ENCODE data around the gene TACO1. TPM values are rescaled to one million over a fixed set of nuclear protein-coding genes. Genes with fewer than 3 reads are reported as not detected.

TACO1 gene
- total RNA-seq, 1 donor from 2014 or later: 24.4 TPM

GRCh38 chr17:63587770-63588169 is 12.9 kb upstream of the TACO1 start:
- Mint-ChIP-seq H3K36me3 (ENCODE audit: low read depth) (peaks cover 7% of the 10 kb centered on the region), H3K27ac (ENCODE audit: unreplicated experiment) (no peak overlapping the region), H3K27me3 (ENCODE audit: low read depth) (no peaks in the 10 kb centered on the region), H3K4me1 (no peaks in the 10 kb centered on the region), H3K9me3 (no peaks in the 10 kb centered on the region), H3K4me3 (no peak overlapping the region)
- no peak for TF ChIP-seq CTCF (conservative IDR thresholded peaks at IDR 0.05)
- DNase-seq (ENCODE audit: low read depth, low spot score): no peak

- no peaks in the 10 kb centered on the region for H3K4me1 Mint-ChIP-seq
- peaks cover 7% of the 10 kb centered on the region for H3K36me3 Mint-ChIP-seq (ENCODE audit: low read depth)
- H3K27ac Mint-ChIP-seq (ENCODE audit: unreplicated experiment): no peak overlapping the region
- no peaks in the 10 kb centered on the region for H3K27me3 Mint-ChIP-seq (ENCODE audit: low read depth)
- no peak for TF ChIP-seq CTCF (conservative IDR thresholded peaks at IDR 0.05)
- no peaks in the 10 kb centered on the region for H3K9me3 Mint-ChIP-seq
- DNase-seq (ENCODE audit: low read depth, low spot score): no peak
- H3K4me3 Mint-ChIP-seq: no peak overlapping the region
Observed at GRCh38 chr17:63588797-63589196, 11.9 kb upstream of the TACO1 start.

- no peaks in the 10 kb centered on the region for H3K27me3 Mint-ChIP-seq (ENCODE audit: low read depth)
- no peak for TF ChIP-seq CTCF (conservative IDR thresholded peaks at IDR 0.05)
- no peaks in the 10 kb centered on the region for H3K9me3 Mint-ChIP-seq
- H3K36me3 Mint-ChIP-seq (ENCODE audit: low read depth): peaks cover 7% of the 10 kb centered on the region
- DNase-seq (ENCODE audit: low read depth, low spot score): no peak
- no peak overlapping the region for H3K27ac Mint-ChIP-seq (ENCODE audit: unreplicated experiment)
- H3K4me1 Mint-ChIP-seq: no peaks in the 10 kb centered on the region
- no peak overlapping the region for H3K4me3 Mint-ChIP-seq
Observed at GRCh38 chr17:63589646-63590045, 11.0 kb upstream of the TACO1 start.

GRCh38 chr17:63592797-63593196 is 7.9 kb upstream of the TACO1 start:
- no peak for TF ChIP-seq CTCF (conservative IDR thresholded peaks at IDR 0.05)
- Mint-ChIP-seq H3K4me1 (no peaks in the 10 kb centered on the region), H3K27ac (ENCODE audit: unreplicated experiment) (no peak overlapping the region), H3K36me3 (ENCODE audit: low read depth) (peaks cover 2% of the 10 kb centered on the region), H3K9me3 (no peaks in the 10 kb centered on the region), H3K4me3 (no peak overlapping the region), H3K27me3 (ENCODE audit: low read depth) (no peaks in the 10 kb centered on the region)
- no peak for DNase-seq (ENCODE audit: low read depth, low spot score)

- Mint-ChIP-seq H3K36me3 (ENCODE audit: low read depth) (no peaks in the 10 kb centered on the region), H3K4me3 (no peak overlapping the region), H3K27me3 (ENCODE audit: low read depth) (no peaks in the 10 kb centered on the region), H3K4me1 (peaks cover 6% of the 10 kb centered on the region), H3K27ac (ENCODE audit: unreplicated experiment) (no peak overlapping the region), H3K9me3 (no peaks in the 10 kb centered on the region)
- no peak for TF ChIP-seq CTCF (conservative IDR thresholded peaks at IDR 0.05)
- no peak for DNase-seq (ENCODE audit: low read depth, low spot score)
Observed at GRCh38 chr17:63595132-63595531, 5.6 kb upstream of the TACO1 start.

Measured in neural crest cell (in vitro differentiated cells).